Activated CD8-positive, alpha-beta T cell treated with anti-CD3 and anti-CD28 coated beads, Interleukin-2, amount 10 ng/mL, durations not matched to agents 7 days and 5 days (primary cell): ENCODE results near the gene HSF4. TPM values are rescaled to one million over a fixed set of nuclear protein-coding genes. Genes with fewer than 3 reads are reported as not detected.

Source experiments
- ATAC-seq: fragments of 150-1000 bp; cut with Tn5 transposase; one replicate; pipeline ENCODE4 v1.10.0; 2021; ENCODE audit warnings: moderate library complexity
- CTCF ChIA-PET: fragments of 350-600 bp; sonication (Branson Sonifier 250); formaldehyde crosslinking; loops from one replicate; lab custom pipeline; 2021; ENCODE audit warnings: antibody characterized with exemption; lab: Charles Lee
- POLR2A ChIA-PET: fragments of 350-600 bp; sonication (Branson Sonifier 250); formaldehyde crosslinking; loops from one replicate; lab custom pipeline; 2021; ENCODE audit warnings: antibody characterized with exemption; lab: Charles Lee
- DNase-seq: peaks from one replicate; pipeline ENCODE4 v3.0.0-alpha.2; 2020
- H3K27ac Mint-ChIP-seq: one replicate; pipeline ENCODE4 v1.8.0; 2021; ENCODE audit warnings: mild to moderate bottlenecking, mixed read lengths
- H3K27me3 Mint-ChIP-seq: one replicate; pipeline ENCODE4 v1.8.0; 2021; ENCODE audit warnings: low read depth, mixed read lengths
- H3K36me3 Mint-ChIP-seq: one replicate; pipeline ENCODE4 v1.8.0; 2021; ENCODE audit warnings: low read depth, mixed read lengths
- H3K4me1 Mint-ChIP-seq: one replicate; pipeline ENCODE4 v1.8.0; 2021; ENCODE audit warnings: low read depth, mixed read lengths
- H3K4me3 Mint-ChIP-seq: one replicate; pipeline ENCODE4 v1.8.0; 2021; ENCODE audit warnings: mild to moderate bottlenecking, mixed read lengths
- H3K9me3 Mint-ChIP-seq: one replicate; pipeline ENCODE4 v1.8.0; 2022; ENCODE audit warnings: mixed read lengths; ENCODE audit not compliant: insufficient read depth
- total RNA-seq, 2 experiments: library from RNA; stranded (reverse); gene quantifications; one replicate each; pipeline ENCODE4 v1.2.3, GENCODE V29; 2021

Gene HSF4
- total RNA-seq, 2 experiments from 2014 or later, result 31.5 to 34.4 TPM

DNA sequence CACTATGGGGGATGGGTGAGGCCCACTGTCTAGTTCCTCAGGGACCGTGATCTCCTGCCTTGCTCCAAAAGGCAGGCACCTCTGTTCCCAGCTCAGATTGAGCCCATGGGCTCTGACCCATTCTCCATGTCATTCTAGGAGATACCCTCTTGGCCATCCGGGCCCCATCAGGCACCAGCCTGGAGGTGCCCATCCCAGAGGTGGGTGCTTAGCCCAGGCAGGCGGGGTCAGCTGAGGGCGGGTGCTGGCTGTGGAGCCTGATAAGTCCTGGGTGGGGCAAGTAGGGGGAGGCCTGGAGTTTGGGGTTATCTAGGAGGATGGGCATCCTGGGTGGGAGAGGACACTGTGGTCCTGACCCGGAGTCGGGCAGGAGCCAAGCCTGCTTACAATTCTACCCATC, 29.7 kb downstream of the HSF4 start:
- no peak for ATAC-seq
- CTCF ChIA-PET, result interaction anchor here (1.2 to 2.0 kb wide), 3 partner anchors 52 to 205 kb away, joined by 3 to 4 read pairs (median 3); no protein-coding TSS in a partner anchor
- DNase-seq, result no peak
- POLR2A ChIA-PET, result interaction anchor here (0.6 kb wide), 1 partner anchor 38 kb away, joined by 3 read pairs; no protein-coding TSS in a partner anchor
- H3K27ac Mint-ChIP-seq, result no peak overlapping the region
- H3K36me3 Mint-ChIP-seq, result peaks cover 54% of the 10 kb centered on the region
- peaks cover 37% of the 10 kb centered on the region for H3K4me1 Mint-ChIP-seq
- H3K4me3 Mint-ChIP-seq, result peak overlapping the region; percentile 91
- H3K27me3 Mint-ChIP-seq, result no peaks in the 10 kb centered on the region
- no peaks in the 10 kb centered on the region for H3K9me3 Mint-ChIP-seq

GRCh38 chr16:67195676-67196075, 31.1 kb downstream of the HSF4 start:
- Mint-ChIP-seq H3K4me3 (no peak overlapping the region), H3K27ac (peak overlapping the region; percentile 29), H3K27me3 (no peaks in the 10 kb centered on the region), H3K4me1 (peaks cover 37% of the 10 kb centered on the region), H3K36me3 (peaks cover 65% of the 10 kb centered on the region), H3K9me3 (no peaks in the 10 kb centered on the region)
- DNase-seq, result no peak
- POLR2A ChIA-PET, result no interaction called here
- CTCF ChIA-PET, result interaction anchor here (0.8 kb wide), 1 partner anchor 242 kb away, joined by 3 read pairs; no protein-coding TSS in a partner anchor
- ATAC-seq, result no peak

DNA sequence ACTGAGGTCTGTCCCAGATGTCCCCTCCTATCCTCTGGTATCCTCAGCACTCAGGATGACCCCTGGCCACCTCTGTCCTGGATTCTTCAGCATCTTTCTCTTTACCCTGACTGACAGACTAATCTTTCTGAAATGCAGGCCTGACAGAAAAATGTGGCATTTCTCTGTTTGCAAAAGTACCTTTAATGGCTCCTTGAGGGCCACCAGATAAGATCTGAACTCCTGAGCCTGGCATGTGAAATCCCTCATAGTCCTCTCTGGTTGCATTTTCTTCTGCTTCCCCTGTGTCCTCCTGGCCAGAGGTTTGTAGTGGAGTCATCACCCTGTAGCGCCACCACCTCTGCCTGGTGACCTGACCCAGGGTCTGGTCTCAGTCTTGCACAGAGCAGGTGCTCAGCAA, 32.3 kb downstream of the HSF4 start:
- CTCF ChIA-PET, result interaction anchor here (1.3 to 2.3 kb wide), 3 partner anchors 20 to 48 kb away, joined by 3 to 9 read pairs (median 5); no protein-coding TSS in a partner anchor
- POLR2A ChIA-PET, result no interaction called here
- Mint-ChIP-seq H3K9me3 (no peaks in the 10 kb centered on the region), H3K4me1 (peaks cover 31% of the 10 kb centered on the region), H3K4me3 (no peak overlapping the region), H3K27ac (peak overlapping the region; percentile 23), H3K27me3 (no peaks in the 10 kb centered on the region), H3K36me3 (peaks cover 69% of the 10 kb centered on the region)
- ATAC-seq, result no peak
- no peak for DNase-seq

DNA sequence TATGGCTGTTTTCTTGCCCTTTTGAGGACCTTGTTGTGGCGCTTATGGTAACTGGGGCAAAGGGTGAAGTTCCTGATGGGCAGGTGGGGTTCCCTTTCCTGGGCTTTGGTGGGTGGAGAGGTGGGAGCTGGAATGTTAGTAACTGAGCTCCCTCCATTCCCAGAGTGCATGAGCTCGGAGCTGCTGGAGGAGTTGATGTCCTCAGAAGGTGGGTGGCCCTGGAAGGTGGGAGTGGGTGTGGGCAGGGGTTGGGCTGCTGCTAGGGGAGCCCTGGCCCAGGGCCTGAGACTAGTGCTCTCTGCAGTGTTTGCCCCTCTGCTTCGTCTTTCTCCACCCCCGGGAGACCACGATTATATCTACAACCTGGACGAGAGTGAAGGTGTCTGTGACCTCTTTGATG, 33.2 kb downstream of the HSF4 start:
- DNase-seq (no peak), ATAC-seq (no peak)
- no peaks in the 10 kb centered on the region for H3K9me3 Mint-ChIP-seq
- ChIA-PET CTCF (interaction anchor here (0.8 to 2.3 kb wide), 15 partner anchors 9 to 248 kb away, joined by 3 to 9 read pairs (median 4); no protein-coding TSS in a partner anchor), POLR2A (interaction anchor here (1.2 to 1.5 kb wide), 2 partner anchors 29 to 47 kb away, joined by 4 read pairs; partner anchors contain the start of gene TMEM208)
- H3K4me3 Mint-ChIP-seq, result no peak overlapping the region
- peaks cover 72% of the 10 kb centered on the region for H3K36me3 Mint-ChIP-seq
- peaks cover 28% of the 10 kb centered on the region for H3K4me1 Mint-ChIP-seq
- no peaks in the 10 kb centered on the region for H3K27me3 Mint-ChIP-seq
- no peak overlapping the region for H3K27ac Mint-ChIP-seq

- H3K4me1 Mint-ChIP-seq, result peaks cover 22% of the 10 kb centered on the region
- H3K36me3 Mint-ChIP-seq, result peaks cover 70% of the 10 kb centered on the region
- no peaks in the 10 kb centered on the region for H3K27me3 Mint-ChIP-seq
- peak; percentile 52 for ATAC-seq
- peak; percentile 44 for DNase-seq
- H3K4me3 Mint-ChIP-seq, result no peak overlapping the region
- no peaks in the 10 kb centered on the region for H3K9me3 Mint-ChIP-seq
- CTCF ChIA-PET, result interaction anchor here (0.8 to 2.3 kb wide), 15 partner anchors 11 to 249 kb away, joined by 3 to 9 read pairs (median 4); partner anchors contain the start of gene TMEM208
- POLR2A ChIA-PET, result interaction anchor here (1.2 to 1.5 kb wide), 2 partner anchors 29 to 46 kb away, joined by 4 read pairs; partner anchors contain the start of gene TMEM208
- H3K27ac Mint-ChIP-seq, result no peak overlapping the region
Measured at GRCh38 chr16:67198238-67198734, 33.7 kb downstream of the HSF4 start.

DNA sequence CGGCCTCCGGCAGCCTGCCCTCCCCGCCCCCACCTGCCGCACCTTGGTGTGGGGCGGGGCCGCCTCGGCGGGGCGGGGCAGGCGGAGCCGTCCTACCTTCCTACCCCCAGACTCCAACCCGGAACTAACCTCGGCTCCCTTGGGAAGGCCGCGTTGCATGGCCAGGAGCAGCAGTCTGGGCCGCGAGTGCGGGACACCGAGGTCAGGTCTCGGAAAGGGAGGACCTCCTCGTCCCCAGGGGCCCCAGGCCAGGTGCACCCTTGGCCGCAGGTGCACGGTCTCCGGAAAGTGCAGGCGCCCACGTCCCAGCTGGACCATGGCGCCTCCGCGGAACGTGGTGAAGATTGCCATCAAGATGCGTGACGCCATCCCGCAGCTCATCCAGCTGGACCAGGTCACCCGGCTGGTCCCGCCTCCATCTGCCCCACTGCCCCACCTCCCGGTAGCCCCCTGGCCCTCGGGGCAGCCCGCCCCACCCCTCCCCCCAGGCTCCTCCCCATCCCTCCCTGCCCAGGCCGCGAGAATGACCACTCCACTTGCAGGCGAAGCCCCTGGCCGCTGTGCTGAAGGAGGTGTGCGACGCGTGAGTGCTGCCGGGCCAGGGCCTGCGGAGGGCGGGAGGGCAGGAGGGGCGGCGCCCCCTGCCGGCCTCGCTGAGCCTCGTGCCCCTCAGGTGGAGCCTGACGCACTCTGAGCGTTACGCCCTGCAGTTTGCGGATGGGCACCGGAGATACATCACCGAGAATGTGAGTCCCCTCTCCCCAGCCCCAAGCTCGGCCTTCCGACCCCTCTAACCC, 34.7 kb downstream of the HSF4 start, which contains the start of gene ELMO3:
Gene ELMO3 (plus strand): TSS at position 121 of the 797 bp plus-strand sequence. CDS start 196 bp downstream, at position 317.
- ChIA-PET CTCF (interaction anchor here (1.2 to 2.3 kb wide), 5 partner anchors 10 to 246 kb away, joined by 4 to 9 read pairs (median 6); partner anchors contain the start of gene TMEM208), POLR2A (interaction anchor here (1.7 kb wide), 1 partner anchor 28 kb away, joined by 4 read pairs; the partner anchor contains the start of gene TMEM208)
- H3K9me3 Mint-ChIP-seq, result no peaks in the 10 kb centered on the region
- H3K27me3 Mint-ChIP-seq, result no peaks in the 10 kb centered on the region
- H3K36me3 Mint-ChIP-seq, result peaks cover 60% of the 10 kb centered on the region
- H3K4me3 Mint-ChIP-seq, result no peak within 1 kb of the TSS
- H3K4me1 Mint-ChIP-seq, result peaks cover 13% of the 10 kb centered on the region
- no peak for DNase-seq
- no peak within 1 kb of the TSS for H3K27ac Mint-ChIP-seq
- ATAC-seq, result no peak

- ATAC-seq, result no peak
- Mint-ChIP-seq H3K27me3 (no peaks in the 10 kb centered on the region), H3K4me3 (no peak overlapping the region), H3K9me3 (no peaks in the 10 kb centered on the region), H3K36me3 (peaks cover 54% of the 10 kb centered on the region), H3K27ac (no peak overlapping the region), H3K4me1 (peaks cover 9% of the 10 kb centered on the region)
- POLR2A ChIA-PET, result interaction anchor here (1.7 kb wide), 1 partner anchor 27 kb away, joined by 4 read pairs; the partner anchor contains the start of gene TMEM208
- CTCF ChIA-PET, result no interaction called here
- no peak for DNase-seq
Measured at GRCh38 chr16:67199808-67200198, 35.3 kb downstream of the HSF4 start.

DNA sequence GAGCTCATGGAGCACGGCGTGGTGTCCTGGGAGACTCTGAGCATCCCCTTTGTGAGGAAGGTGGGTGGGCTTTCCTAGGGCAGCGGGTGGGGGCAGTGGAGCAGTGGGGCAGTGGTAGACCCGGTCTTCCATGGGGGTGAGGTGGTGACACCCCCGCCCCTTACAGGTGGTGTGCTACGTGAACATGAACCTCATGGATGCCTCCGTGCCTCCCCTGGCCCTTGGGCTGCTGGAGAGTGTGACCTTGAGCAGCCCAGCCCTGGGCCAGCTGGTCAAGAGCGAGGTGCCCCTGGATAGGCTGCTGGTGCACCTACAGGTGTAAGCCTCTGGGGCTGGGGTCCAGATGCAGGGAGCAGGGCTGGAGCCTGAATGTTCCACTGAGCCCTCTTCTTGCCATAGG, 35.9 kb downstream of the HSF4 start:
- no peaks in the 10 kb centered on the region for H3K9me3 Mint-ChIP-seq
- DNase-seq (no peak), ATAC-seq (no peak)
- no peaks in the 10 kb centered on the region for H3K27me3 Mint-ChIP-seq
- peaks cover 6% of the 10 kb centered on the region for H3K4me1 Mint-ChIP-seq
- H3K4me3 Mint-ChIP-seq, result no peak overlapping the region
- no peak overlapping the region for H3K27ac Mint-ChIP-seq
- ChIA-PET CTCF (no interaction called here), POLR2A (interaction anchor here (1.7 kb wide), 1 partner anchor 26 kb away, joined by 4 read pairs; the partner anchor contains the start of gene TMEM208)
- H3K36me3 Mint-ChIP-seq, result peaks cover 48% of the 10 kb centered on the region

DNA sequence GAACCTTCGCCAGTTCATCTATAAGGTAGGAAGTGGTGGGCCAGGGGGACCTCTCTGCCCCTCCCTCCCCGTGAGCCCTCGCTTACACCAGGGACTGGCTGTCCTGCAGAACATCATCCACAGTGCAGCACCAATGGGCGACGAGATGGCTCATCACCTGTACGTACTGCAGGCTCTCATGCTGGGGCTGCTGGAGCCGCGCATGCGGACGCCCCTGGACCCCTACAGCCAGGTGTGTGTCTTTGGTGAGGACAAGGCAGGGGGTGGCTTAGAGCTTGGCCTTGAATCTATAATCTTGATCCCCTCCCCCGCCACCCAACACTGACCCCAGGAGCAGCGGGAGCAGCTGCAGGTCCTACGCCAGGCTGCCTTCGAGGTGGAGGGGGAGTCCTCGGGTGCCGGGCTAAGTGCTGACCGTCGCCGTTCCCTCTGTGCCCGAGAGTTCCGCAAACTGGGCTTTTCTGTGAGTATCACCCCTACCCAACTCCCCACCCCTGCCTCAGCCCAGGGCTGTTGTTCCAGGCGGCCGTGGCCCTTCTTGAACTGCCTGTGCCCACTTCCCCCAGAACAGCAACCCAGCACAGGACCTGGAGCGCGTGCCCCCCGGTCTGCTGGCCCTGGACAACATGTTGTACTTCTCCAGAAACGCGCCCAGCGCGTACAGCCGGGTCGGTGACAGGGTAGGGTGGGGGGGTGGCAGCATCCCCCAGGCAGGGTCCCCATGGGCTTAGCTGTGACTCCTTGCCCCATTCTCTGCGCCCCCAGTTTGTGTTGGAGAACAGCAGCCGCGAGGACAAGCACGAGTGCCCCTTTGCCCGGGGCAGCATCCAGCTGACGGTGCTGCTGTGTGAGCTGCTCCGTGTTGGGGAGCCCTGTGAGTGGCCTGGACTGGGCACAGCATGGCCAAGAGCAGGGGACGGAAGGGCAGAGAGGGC, 37.1 kb downstream of the HSF4 start:
- ChIA-PET POLR2A (no interaction called here), CTCF (no interaction called here)
- H3K4me3 Mint-ChIP-seq, result no peak overlapping the region
- DNase-seq (no peak), ATAC-seq (no peak)
- peaks cover 37% of the 10 kb centered on the region for H3K36me3 Mint-ChIP-seq
- no peak overlapping the region for H3K27ac Mint-ChIP-seq
- H3K4me1 Mint-ChIP-seq, result peaks cover 2% of the 10 kb centered on the region
- no peaks in the 10 kb centered on the region for H3K9me3 Mint-ChIP-seq
- no peaks in the 10 kb centered on the region for H3K27me3 Mint-ChIP-seq

GRCh38 chr16:67202426-67202825, 37.9 kb downstream of the HSF4 start:
- DNase-seq (no peak), ATAC-seq (no peak)
- ChIA-PET CTCF (no interaction called here), POLR2A (no interaction called here)
- no peaks in the 10 kb centered on the region for H3K9me3 Mint-ChIP-seq
- peaks cover 32% of the 10 kb centered on the region for H3K36me3 Mint-ChIP-seq
- H3K4me3 Mint-ChIP-seq, result no peak overlapping the region
- no peak overlapping the region for H3K27ac Mint-ChIP-seq
- H3K4me1 Mint-ChIP-seq, result no peaks in the 10 kb centered on the region
- H3K27me3 Mint-ChIP-seq, result no peaks in the 10 kb centered on the region
